Transverse colon (tissue), 4 donors: ENCODE data around the gene PLB1. TPM values are rescaled to one million over a fixed set of nuclear protein-coding genes. Genes with fewer than 3 reads are reported as not detected.

ENCODE experiments used
- DNase-seq: peaks from one replicate; pipeline ENCODE4 v3.0.0-alpha.2; 2019
- H3K27ac ChIP-seq, 4 donors: fragments of 200-600 bp; sonication (generic); 2 replicates each; pipeline ENCODE4 v1.5.1; 2016 to 2018; ENCODE audit warnings: inconsistent platforms in 4 of 4
- H3K27me3 ChIP-seq: fragments of 200-600 bp; sonication (generic); 2 replicates; pipeline ENCODE4 v1.5.1; 2017; ENCODE audit warnings: inconsistent platforms
- H3K36me3 ChIP-seq, 4 donors: fragments of 200-600 bp; sonication (generic); 2 replicates each; pipeline ENCODE4 v1.5.1; 2017 to 2019; ENCODE audit warnings: inconsistent platforms in 4 of 4
- H3K4me1 ChIP-seq, 4 donors: fragments of 200-600 bp; sonication (generic); 2 replicates each; pipeline ENCODE4 v1.5.1; 2017 to 2020; ENCODE audit warnings: inconsistent platforms in 4 of 4
- H3K4me3 ChIP-seq, 4 donors: fragments of 200-600 bp; sonication (generic); 1 replicate in 1 of 4; 2 replicates in 3 of 4; pipeline versions ENCODE4 v1.5.1 to v1.6.1; 2017 to 2019; ENCODE audit warnings: inconsistent platforms in 4 of 4
- H3K9me3 ChIP-seq, 2 donors: fragments of 200-600 bp; sonication (generic); 2 replicates each; pipeline ENCODE4 v1.5.1; 2017 to 2019; ENCODE audit warnings: inconsistent platforms in 2 of 2
- CTCF ChIP-seq, 5 experiments: fragments of 200-600 bp in 3 of 5; fragments of 450-650 bp in 2 of 5; sonication (generic) in 3 of 5; IDR thresholded peaks; 1 replicate in 2 of 5; 2 replicates in 3 of 5; pipeline ENCODE4 v1.5.1; 2016 to 2017; ENCODE audit warnings: antibody characterized with exemption in 5 of 5, inconsistent platforms in 3 of 5, mild to moderate bottlenecking in 2 of 5, moderate library complexity in 1 of 5
- EP300 ChIP-seq: sonication (generic); formaldehyde crosslinking; IDR thresholded peaks from one replicate; pipeline ENCODE4 v1.6.1; 2017; ENCODE audit warnings: antibody characterized with exemption, low read depth
- POLR2A ChIP-seq: fragments of 450-650 bp; IDR thresholded peaks from one replicate; pipeline ENCODE4 v1.6.1; 2016; ENCODE audit warnings: antibody characterized with exemption, mild to moderate bottlenecking, moderate library complexity
- POLR2AphosphoS5 ChIP-seq, 3 donors: sonication (generic); formaldehyde crosslinking; IDR thresholded peaks; one replicate each; pipeline ENCODE4 v1.6.1; 2016; ENCODE audit warnings: antibody characterized with exemption in 3 of 3
- WGBS, 2 donors: methylation state at CpG; one replicate each; pipeline ENCODE4 v1.1.5; 2018; ENCODE audit warnings: low coverage in 1 of 2; 5-methylcytosine and 5-hydroxymethylcytosine counted together
- in situ Hi-C, 4 donors: fragments of 200-750 bp; cut with MboI; loops; one replicate each; pipeline versions ENCODE4 v1.15.0 to v1.15.1; 2017; ENCODE audit warnings: low sequenced_read_pairs in 3 of 4, low pct_ligation_motif_present in 1 of 4, low pct_unique_long_range_greater_than_20kb in 1 of 4
- intact Hi-C: fragments of 100-400 bp; cut with DNase I; formaldehyde crosslinking; loops from one replicate; pipeline ENCODE4 v1.15.1; 2023; ENCODE audit warnings: low total_unique reads
- total RNA-seq, 4 donors: library from RNA; depleted of rRNA; stranded (reverse); fragments of >200 nt; gene quantifications; one replicate each; pipeline ENCODE4 v1.1.0, GENCODE V29; 2016

Gene PLB1
- total RNA-seq, 4 donors from 2014 or later, result 0.20 to 4.2 (median 1.8) TPM

GRCh38 chr2:28668106-28668814, 172.4 kb downstream of the PLB1 start:
- intact Hi-C loops (no loop called here), in situ Hi-C loops (loop anchor here in 1 of 4 donors (10.0 kb wide), 1 partner anchor 87 kb away; the partner anchor contains the start of gene PPP1CB)
- 88 to 100% methylated on average over 1 to 5 of the region's 5 CpGs for WGBS, 2 donors
- no peaks in the 10 kb centered on the region for H3K36me3 ChIP-seq
- no peak overlapping the region for H3K4me3 ChIP-seq
- no peaks in the 10 kb centered on the region for H3K9me3 ChIP-seq
- H3K27me3 ChIP-seq, result no peaks in the 10 kb centered on the region
- no peak for TF ChIP-seq POLR2AphosphoS5 (IDR thresholded peaks at IDR 0.05)
- TF ChIP-seq POLR2A, result no peak
- TF ChIP-seq CTCF (IDR thresholded peaks at IDR 0.05), result no peak
- no peak for TF ChIP-seq EP300
- H3K4me1 ChIP-seq, result peaks cover 20 to 38% (median 27%) of the 10 kb centered on the region in 4 donors
- DNase-seq, result no peak
- peak overlapping the region in 2 of 4 donors; percentile 10 to 31 for H3K27ac ChIP-seq

GRCh38 chr2:28668880-28669279, 173.0 kb downstream of the PLB1 start:
- no peaks in the 10 kb centered on the region for H3K9me3 ChIP-seq
- WGBS, 2 donors, result 45 to 52% methylated on average over 2 of the region's 2 CpGs
- peak; percentile 50 for DNase-seq
- intact Hi-C loops, result no loop called here
- H3K4me1 ChIP-seq, result peaks cover 14 to 31% (median 21%) of the 10 kb centered on the region in 4 donors
- no peaks in the 10 kb centered on the region for H3K36me3 ChIP-seq
- no peaks in the 10 kb centered on the region for H3K27me3 ChIP-seq
- in situ Hi-C loops, result loop anchor here in 1 of 4 donors (10.0 kb wide), 1 partner anchor 86 kb away; the partner anchor contains the start of gene PPP1CB
- H3K27ac ChIP-seq, result peak overlapping the region in 2 of 4 donors; percentile 10 to 31
- TF ChIP-seq EP300 (no peak), POLR2A (no peak), POLR2AphosphoS5 (IDR thresholded peaks at IDR 0.05) (no peak), CTCF (IDR thresholded peaks at IDR 0.05) (no peak)
- no peak overlapping the region for H3K4me3 ChIP-seq

- WGBS, 2 donors, result 75 to 80% methylated on average over 2 of the region's 2 CpGs
- peaks cover 0 to 12% (median 5%) of the 10 kb centered on the region in 4 donors for H3K4me1 ChIP-seq
- H3K4me3 ChIP-seq, result no peak overlapping the region
- intact Hi-C loops, result no loop called here
- in situ Hi-C loops, result no loop called here
- no peaks in the 10 kb centered on the region for H3K9me3 ChIP-seq
- H3K36me3 ChIP-seq, result no peaks in the 10 kb centered on the region
- DNase-seq, result no peak
- no peak overlapping the region for H3K27ac ChIP-seq
- no peaks in the 10 kb centered on the region for H3K27me3 ChIP-seq
- TF ChIP-seq POLR2AphosphoS5 (IDR thresholded peaks at IDR 0.05), result no peak
- no peak for TF ChIP-seq CTCF (IDR thresholded peaks at IDR 0.05)
- no peak for TF ChIP-seq POLR2A
- no peak for TF ChIP-seq EP300
These were observed 175.0 kb downstream of the PLB1 start for GRCh38 chr2:28670856-28671255.

GRCh38 chr2:28673338-28673737, 177.5 kb downstream of the PLB1 start:
- TF ChIP-seq POLR2AphosphoS5 (IDR thresholded peaks at IDR 0.05) (no peak), POLR2A (no peak), CTCF (IDR thresholded peaks at IDR 0.05) (no peak)
- no peaks in the 10 kb centered on the region for H3K36me3 ChIP-seq
- intact Hi-C loops (no loop called here), in situ Hi-C loops (no loop called here)
- no peak overlapping the region for H3K27ac ChIP-seq
- H3K4me3 ChIP-seq, result no peak overlapping the region
- H3K27me3 ChIP-seq, result no peaks in the 10 kb centered on the region
- H3K4me1 ChIP-seq, result peaks cover 0 to 10% (median 5%) of the 10 kb centered on the region in 4 donors
- DNase-seq, result no peak
- no peaks in the 10 kb centered on the region for H3K9me3 ChIP-seq
- 96% methylated on average over 4 of the region's 4 CpGs; no CpG with 5 or more reads in 1 of the 2 donors for WGBS, 2 donors
